HepG2 (cell line): ENCODE measurements around the gene LCA5. TPM values are rescaled to one million over a fixed set of nuclear protein-coding genes. Genes with fewer than 3 reads are reported as not detected.

ENCODE experiments used
- BATF2 ChIP-seq: sonication (generic); formaldehyde crosslinking; IDR thresholded peaks from 2 replicates; pipeline ENCODE4 v1.8.0; 2022; ENCODE audit warnings: mild to moderate bottlenecking, missing genetic modification reagents, moderate library complexity
- HNF4G ChIP-seq, 2 experiments: sonication (generic) in 1 of 2; formaldehyde crosslinking in 1 of 2; IDR thresholded peaks; 2 replicates each; pipeline versions ENCODE4 v1.4.0 to v1.6.1; 2011 to 2020; ENCODE audit warnings: borderline replicate concordance in 2 of 2, low read depth in 2 of 2, mild to moderate bottlenecking in 2 of 2, low read length in 1 of 2, missing genetic modification reagents in 1 of 2, moderate library complexity in 1 of 2
- RERE ChIP-seq: IDR thresholded peaks from 2 replicates; pipeline ENCODE4 v1.6.1; 2016; ENCODE audit warnings: low read depth, missing genetic modification reagents, missing compliant biosample characterization
- ZBTB26 ChIP-seq: IDR thresholded peaks from 2 replicates; pipeline ENCODE4 v1.6.1; 2016; ENCODE audit warnings: missing compliant biosample characterization, missing genetic modification reagents, borderline replicate concordance
- polyA plus RNA-seq, 8 experiments: library from polyadenylated mRNA; depleted of rRNA in 3 of 8; stranded (reverse) in 7 of 8; unstranded in 1 of 8; fragments of >200 nt; fragmentation: Illumina TruSeq in 4 of 8; extraction: Trizol in 4 of 8; gene quantifications; 2 replicates each; pipeline versions ENCODE4 v1.2.1 to v1.2.3, GENCODE V29; 2011 to 2016; ENCODE audit warnings: low read depth in 4 of 8, missing spikeins in 1 of 8, mixed read lengths in 1 of 8; ENCODE audit not compliant: insufficient read depth in 1 of 8
- total RNA-seq, 5 experiments: library from RNA; depleted of rRNA; stranded (reverse); fragments of >200 nt; fragmentation: Illumina TruSeq; extraction: Trizol; gene quantifications; 2 replicates each; pipeline ENCODE4 v1.2.3, GENCODE V29; 2016; ENCODE audit warnings: low read depth in 1 of 5

LCA5 gene
- total and polyA plus RNA-seq, 2 of the 13 experiments (the other 11 are each of a cell fraction or from before 2014, with no cell fraction given), result 0.84 to 4.6 TPM

GRCh38 chr6:79468116-79468515 is 69.1 kb downstream of the LCA5 start (continued):
- TF ChIP-seq RERE (CRISPR knock-in tag), result no peak
- TF ChIP-seq HNF4G (IDR thresholded peaks at IDR 0.05; ENCODE audit: borderline replicate concordance, low read depth, low read length), result no peak
- TF ChIP-seq HNF4G (CRISPR knock-in tag; IDR thresholded peaks at IDR 0.05; ENCODE audit: borderline replicate concordance, low read depth), result no peak
- TF ChIP-seq BATF2 (CRISPR knock-in tag), result no peak
- peak; percentile 77; the same call in 1 of the 2 replicates for TF ChIP-seq ZBTB26 (CRISPR knock-in tag)
